Subcutaneous adipose tissue (tissue), 4 donors: Measurements from ENCODE around the gene TAS2R13. TPM values are rescaled to one million over a fixed set of nuclear protein-coding genes. Genes with fewer than 3 reads are reported as not detected.

Source experiments
- total RNA-seq, 4 donors: library from RNA; depleted of rRNA; stranded (reverse); fragments of >200 nt; gene quantifications; one replicate each; pipeline ENCODE4 v1.1.0, GENCODE V29; 2016
- TF ChIP-seq, protein P1 (sequence below): fragments of 450-650 bp; IDR thresholded peaks from one replicate; pipeline ENCODE4 v1.5.1; 2016; ENCODE audit warnings: low read depth, mild to moderate bottlenecking, control low read depth, antibody characterized with exemption, moderate library complexity

TAS2R13 gene
- total RNA-seq, 4 donors from 2014 or later: 1.8 to 5.5 (median 3.9) TPM

DNA sequence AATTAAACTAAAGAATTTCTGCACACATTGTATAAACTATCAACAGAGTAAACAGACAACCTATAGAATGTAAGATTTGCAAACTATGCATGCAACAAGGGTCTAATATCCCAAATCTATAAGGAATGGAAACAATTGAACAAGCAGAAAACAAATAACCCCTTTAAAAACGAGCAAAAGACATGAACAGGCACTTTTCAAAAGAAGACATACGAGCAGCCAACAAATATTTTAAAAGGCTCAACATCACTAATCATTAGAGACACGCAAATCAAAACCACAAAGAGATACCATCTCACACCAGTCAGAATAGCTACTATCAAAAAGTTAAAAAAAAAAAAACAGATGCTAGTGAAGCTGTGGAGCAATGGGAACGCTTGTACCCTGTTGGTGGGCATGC lies 4.7 kb downstream of the TAS2R13 start:
- TF ChIP-seq, protein P1, sequence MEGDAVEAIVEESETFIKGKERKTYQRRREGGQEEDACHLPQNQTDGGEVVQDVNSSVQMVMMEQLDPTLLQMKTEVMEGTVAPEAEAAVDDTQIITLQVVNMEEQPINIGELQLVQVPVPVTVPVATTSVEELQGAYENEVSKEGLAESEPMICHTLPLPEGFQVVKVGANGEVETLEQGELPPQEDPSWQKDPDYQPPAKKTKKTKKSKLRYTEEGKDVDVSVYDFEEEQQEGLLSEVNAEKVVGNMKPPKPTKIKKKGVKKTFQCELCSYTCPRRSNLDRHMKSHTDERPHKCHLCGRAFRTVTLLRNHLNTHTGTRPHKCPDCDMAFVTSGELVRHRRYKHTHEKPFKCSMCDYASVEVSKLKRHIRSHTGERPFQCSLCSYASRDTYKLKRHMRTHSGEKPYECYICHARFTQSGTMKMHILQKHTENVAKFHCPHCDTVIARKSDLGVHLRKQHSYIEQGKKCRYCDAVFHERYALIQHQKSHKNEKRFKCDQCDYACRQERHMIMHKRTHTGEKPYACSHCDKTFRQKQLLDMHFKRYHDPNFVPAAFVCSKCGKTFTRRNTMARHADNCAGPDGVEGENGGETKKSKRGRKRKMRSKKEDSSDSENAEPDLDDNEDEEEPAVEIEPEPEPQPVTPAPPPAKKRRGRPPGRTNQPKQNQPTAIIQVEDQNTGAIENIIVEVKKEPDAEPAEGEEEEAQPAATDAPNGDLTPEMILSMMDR: no peak

GRCh38 chr12:10901427-10901826 lies 7.9 kb downstream of the TAS2R13 start:
- TF ChIP-seq, protein P1: no peak

- TF ChIP-seq, protein P1: no peak
Observed at GRCh38 chr12:10900972-10901371, 8.4 kb downstream of the TAS2R13 start.

DNA sequence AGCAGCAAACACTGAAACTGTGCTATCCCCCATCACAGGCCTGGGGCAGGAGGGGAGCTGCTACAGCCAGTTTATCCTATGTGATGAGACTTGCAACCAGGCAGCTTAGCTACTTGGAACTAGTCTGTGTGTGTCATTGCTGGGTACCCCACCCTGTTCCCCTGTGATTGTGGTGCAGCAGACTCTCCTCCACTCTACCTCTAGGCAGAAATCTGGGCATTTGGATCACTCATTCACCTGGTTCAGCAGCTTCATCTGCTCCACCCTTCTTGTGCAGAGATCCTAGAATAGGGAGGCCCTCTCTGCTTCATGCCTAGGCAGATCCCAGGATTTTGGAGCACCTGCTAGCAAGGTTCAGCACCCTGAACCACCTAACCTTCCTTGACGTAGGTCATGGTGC lies 8.8 kb downstream of the TAS2R13 start:
- TF ChIP-seq, protein P1: no peak

- TF ChIP-seq, protein P1: no peak
Observed at GRCh38 chr12:10896854-10897253, 12.5 kb downstream of the TAS2R13 start.

DNA sequence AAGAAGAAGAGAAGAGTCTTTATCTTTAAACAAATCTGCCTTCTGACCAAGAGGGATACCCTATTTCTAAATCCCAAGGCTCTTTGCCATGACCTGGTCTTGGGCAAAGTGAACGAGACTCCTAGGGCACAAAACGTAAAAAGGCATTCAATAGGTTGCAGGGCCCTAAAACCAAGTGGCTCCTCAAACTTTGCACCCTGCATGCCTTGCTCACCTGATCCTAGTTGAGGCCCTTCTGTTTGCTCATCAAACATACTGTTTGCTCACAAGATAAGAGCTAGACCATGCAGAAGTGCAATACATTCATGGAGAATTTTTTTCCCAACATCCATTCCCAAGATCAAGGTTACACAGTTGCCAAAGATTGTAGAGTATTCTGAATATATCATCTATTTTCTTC lies 17.4 kb downstream of the TAS2R13 start:
- TF ChIP-seq, protein P1: no peak

- TF ChIP-seq, protein P1: no peak
Observed at GRCh38 chr12:10889226-10889625, 20.1 kb downstream of the TAS2R13 start.
